Keratinocyte (primary cell): ENCODE data around the gene FYTTD1. TPM values are rescaled to one million over a fixed set of nuclear protein-coding genes. Genes with fewer than 3 reads are reported as not detected.

Experiments used
- DNase-seq: peaks from one replicate; pipeline ENCODE4 v3.0.0-alpha.2; 2011; ENCODE audit warnings: low read depth, missing footprints, low spot score
- FAIRE-seq: peaks from 2 replicates; lab custom pipeline; 2011; peaks lifted over from hg19 to GRCh38; lab: Jason Lieb, UNC
- H2AFZ ChIP-seq: 2 replicates; pipeline ENCODE4 v1.6.0; 2012; ENCODE audit warnings: low read length, control low read depth, inconsistent platforms; ENCODE audit not compliant: control insufficient read depth
- H3K27ac ChIP-seq: 2 replicates; pipeline ENCODE4 v1.5.1; 2011; ENCODE audit warnings: low read length; ENCODE audit not compliant: control insufficient read depth, insufficient read depth
- H3K27me3 ChIP-seq: 3 replicates; pipeline ENCODE4 v1.6.0; 2011; ENCODE audit warnings: low read length; ENCODE audit not compliant: control insufficient read depth, insufficient read depth; ENCODE audit errors: extremely low read depth
- H3K36me3 ChIP-seq, 2 experiments: 2 replicates in 1 of 2; 3 replicates in 1 of 2; pipeline ENCODE4 v1.5.1; 2011; ENCODE audit warnings: low read length in 2 of 2, mild to moderate bottlenecking in 1 of 2; ENCODE audit not compliant: control insufficient read depth in 2 of 2, insufficient read depth in 2 of 2; ENCODE audit errors: extremely low read depth in 1 of 2
- H3K4me1 ChIP-seq: 3 replicates; pipeline ENCODE4 v1.5.1; 2011; ENCODE audit warnings: low read length; ENCODE audit not compliant: control insufficient read depth, insufficient read depth; ENCODE audit errors: extremely low read depth
- H3K4me2 ChIP-seq: 3 replicates; pipeline ENCODE4 v1.6.0; 2011; ENCODE audit warnings: low read depth, low read length; ENCODE audit not compliant: control insufficient read depth, insufficient read depth; ENCODE audit errors: extremely low read depth
- H3K4me3 ChIP-seq, 3 experiments: fragments of 200-600 bp in 1 of 3; sonication (generic) in 1 of 3; 2 replicates in 2 of 3; 3 replicates in 1 of 3; pipeline ENCODE4 v1.5.1; 2011 to 2016; ENCODE audit warnings: low read length in 3 of 3, mild to moderate bottlenecking in 3 of 3, control low read depth in 2 of 3, inconsistent platforms in 1 of 3, low read depth in 1 of 3, mixed read lengths in 1 of 3, mixed run types in 1 of 3, moderate library complexity in 1 of 3; ENCODE audit not compliant: control insufficient read depth in 2 of 3, insufficient read depth in 2 of 3; ENCODE audit errors: extremely low read depth in 1 of 3
- H3K79me2 ChIP-seq: 2 replicates; pipeline ENCODE4 v1.6.0; 2012; ENCODE audit warnings: low read length; ENCODE audit not compliant: control insufficient read depth, insufficient read depth
- H3K9ac ChIP-seq: 3 replicates; pipeline ENCODE4 v1.6.0; 2011; ENCODE audit warnings: low read length; ENCODE audit not compliant: control insufficient read depth, insufficient read depth; ENCODE audit errors: extremely low read depth
- H3K9me1 ChIP-seq: 3 replicates; pipeline ENCODE4 v1.6.0; 2011; ENCODE audit warnings: low read length; ENCODE audit not compliant: control insufficient read depth, insufficient read depth; ENCODE audit errors: extremely low read depth
- H3K9me3 ChIP-seq: 2 replicates; pipeline ENCODE4 v1.5.1; 2012; ENCODE audit warnings: low read depth, low read length; ENCODE audit not compliant: control insufficient read depth
- H4K20me1 ChIP-seq: 3 replicates; pipeline ENCODE4 v1.6.0; 2011; ENCODE audit warnings: low read length; ENCODE audit not compliant: control insufficient read depth, insufficient read depth; ENCODE audit errors: extremely low read depth
- EZH2 ChIP-seq: IDR thresholded peaks from one replicate; pipeline ENCODE4 v1.6.1; 2012; ENCODE audit warnings: inconsistent platforms, mild to moderate bottlenecking, low read length, moderate library complexity
- dilution Hi-C: fragments of 300-500 bp; cut with MboI; formaldehyde crosslinking; loops from one replicate; pipeline ENCODE4 v1.7.0; 2020; ENCODE audit warnings: low sequenced_read_pairs; ENCODE audit not compliant: extremely low pct_ligation_motif_present
- polyA plus RNA-seq, 5 experiments: library from polyadenylated mRNA; depleted of rRNA in 3 of 5; stranded (reverse) in 3 of 5; stranded (forward) in 1 of 5; unstranded in 1 of 5; fragments of >200 nt; gene quantifications; 1 replicate in 1 of 5; 2 replicates in 3 of 5; 3 replicates in 1 of 5; pipeline versions ENCODE4 v1.2.1 to v1.2.3, GENCODE V29; 2011 to 2012; ENCODE audit warnings: missing spikeins in 2 of 5, low read depth in 1 of 5, low replicate concordance in 1 of 5
- TF ChIP-seq, protein P1 (sequence below), 3 experiments: IDR thresholded peaks in 1 of 3; conservative IDR thresholded peaks in 1 of 3; optimal IDR thresholded peaks in 1 of 3; 2 replicates in 2 of 3; 3 replicates in 1 of 3; pipeline versions ENCODE3 to v1.5.1; 2011; ENCODE audit warnings: low read length in 3 of 3, mild to moderate bottlenecking in 3 of 3, moderate library complexity in 2 of 3, control low read depth in 1 of 3, inconsistent platforms in 1 of 3; ENCODE audit not compliant: insufficient read depth in 2 of 3; ENCODE audit errors: extremely low read depth in 1 of 3

The FYTTD1 gene
- polyA plus RNA-seq, 1 donor (not counting 4 experiments of a cell fraction or from before 2014, with no cell fraction given): 48.0 TPM

DNA sequence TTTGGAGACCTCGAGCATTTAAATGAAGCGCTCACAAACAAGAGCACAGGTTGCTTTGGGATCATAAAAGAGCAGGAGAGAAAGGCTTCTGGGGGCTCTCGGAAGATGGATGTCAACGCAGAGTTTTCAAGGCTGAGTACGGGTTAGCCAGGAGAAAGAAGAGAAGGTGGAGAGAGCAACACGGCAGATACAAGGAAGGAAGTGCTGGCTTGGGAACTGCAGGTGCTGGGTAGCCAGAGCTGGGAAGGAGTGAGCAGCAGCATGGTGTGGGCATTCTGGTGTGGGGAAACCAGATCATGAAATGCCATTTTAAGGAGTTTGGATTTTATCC, 12.4 kb upstream of the FYTTD1 start:
- Histone ChIP-seq H3K27ac (peak overlapping the region; percentile 77), H3K4me3 (peak overlapping the region; percentile 64 to 86 (median 81)), H3K9me1 (no peaks in the 10 kb centered on the region), H3K9ac (peak overlapping the region; percentile 79), H4K20me1 (no peaks in the 10 kb centered on the region), H3K36me3 (peaks cover 0 to 6% of the 10 kb centered on the region in 2 experiments), H3K4me1 (peaks cover 20% of the 10 kb centered on the region), H2AFZ (peak overlapping the region; percentile 88), H3K9me3 (no peaks in the 10 kb centered on the region), H3K27me3 (no peaks in the 10 kb centered on the region), H3K79me2 (peaks cover 37% of the 10 kb centered on the region), H3K4me2 (peak overlapping the region; percentile 96)
- no peak for TF ChIP-seq EZH2
- TF ChIP-seq, protein P1, sequence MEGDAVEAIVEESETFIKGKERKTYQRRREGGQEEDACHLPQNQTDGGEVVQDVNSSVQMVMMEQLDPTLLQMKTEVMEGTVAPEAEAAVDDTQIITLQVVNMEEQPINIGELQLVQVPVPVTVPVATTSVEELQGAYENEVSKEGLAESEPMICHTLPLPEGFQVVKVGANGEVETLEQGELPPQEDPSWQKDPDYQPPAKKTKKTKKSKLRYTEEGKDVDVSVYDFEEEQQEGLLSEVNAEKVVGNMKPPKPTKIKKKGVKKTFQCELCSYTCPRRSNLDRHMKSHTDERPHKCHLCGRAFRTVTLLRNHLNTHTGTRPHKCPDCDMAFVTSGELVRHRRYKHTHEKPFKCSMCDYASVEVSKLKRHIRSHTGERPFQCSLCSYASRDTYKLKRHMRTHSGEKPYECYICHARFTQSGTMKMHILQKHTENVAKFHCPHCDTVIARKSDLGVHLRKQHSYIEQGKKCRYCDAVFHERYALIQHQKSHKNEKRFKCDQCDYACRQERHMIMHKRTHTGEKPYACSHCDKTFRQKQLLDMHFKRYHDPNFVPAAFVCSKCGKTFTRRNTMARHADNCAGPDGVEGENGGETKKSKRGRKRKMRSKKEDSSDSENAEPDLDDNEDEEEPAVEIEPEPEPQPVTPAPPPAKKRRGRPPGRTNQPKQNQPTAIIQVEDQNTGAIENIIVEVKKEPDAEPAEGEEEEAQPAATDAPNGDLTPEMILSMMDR (optimal IDR thresholded peaks at IDR 0.05 in 1 of 3, IDR thresholded peaks at IDR 0.05 in 1 of 3, conservative IDR thresholded peaks at IDR 0.05 in 1 of 3; ENCODE audit: extremely low read depth in 1 of 3, insufficient read depth in 2 of 3, low read length in 3 of 3): no peak
- dilution Hi-C loops: no loop called here
- no peak for DNase-seq
- no peak for FAIRE-seq

DNA sequence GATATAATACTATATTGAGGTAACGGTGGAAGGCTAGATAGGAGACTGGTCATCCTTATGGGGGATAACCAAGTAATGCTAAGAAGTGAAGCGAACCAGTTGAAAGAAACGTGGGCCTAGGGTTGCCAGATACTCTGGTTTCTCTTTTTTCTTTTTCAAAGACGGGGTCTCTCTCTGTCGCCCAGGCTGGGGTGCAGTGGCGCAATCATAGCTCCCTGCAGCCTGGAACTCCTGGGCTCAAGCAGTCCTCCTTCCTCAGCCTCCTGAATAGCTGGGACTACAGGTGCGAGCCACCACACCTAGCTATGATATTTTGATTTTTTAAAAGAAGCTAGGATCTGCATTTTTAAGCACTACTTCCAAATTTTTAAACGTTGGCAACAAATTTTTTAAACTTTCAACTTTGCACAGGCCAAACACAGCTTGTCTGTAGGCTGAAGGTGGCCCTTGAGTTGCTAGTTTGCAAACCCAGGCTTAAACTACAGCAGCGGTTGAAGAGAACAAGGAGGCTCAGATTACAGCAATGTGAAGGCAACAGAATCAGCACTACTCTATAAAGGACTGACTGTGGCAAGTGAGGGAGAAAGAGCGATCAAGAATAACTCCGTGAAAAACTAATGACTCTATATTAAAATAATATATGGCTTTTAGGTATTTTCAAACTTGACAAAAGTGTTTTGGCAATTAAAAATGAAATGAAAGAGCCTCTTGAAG, 11.8 kb upstream of the FYTTD1 start:
- Histone ChIP-seq H3K36me3 (peaks cover 0 to 6% of the 10 kb centered on the region in 2 experiments), H3K4me2 (peak overlapping the region; percentile 96), H3K27me3 (no peaks in the 10 kb centered on the region), H3K9me1 (no peaks in the 10 kb centered on the region), H3K9ac (peak overlapping the region; percentile 79), H3K4me1 (peaks cover 20% of the 10 kb centered on the region), H2AFZ (peak overlapping the region; percentile 88), H3K79me2 (peaks cover 32% of the 10 kb centered on the region), H4K20me1 (no peaks in the 10 kb centered on the region), H3K27ac (no peak overlapping the region), H3K4me3 (peak overlapping the region; percentile 64 to 86 (median 81)), H3K9me3 (no peaks in the 10 kb centered on the region)
- dilution Hi-C loops: no loop called here
- no peak for DNase-seq
- FAIRE-seq: no peak
- TF ChIP-seq EZH2: no peak
- TF ChIP-seq, protein P1 (optimal IDR thresholded peaks at IDR 0.05 in 1 of 3, IDR thresholded peaks at IDR 0.05 in 1 of 3, conservative IDR thresholded peaks at IDR 0.05 in 1 of 3; ENCODE audit: extremely low read depth in 1 of 3, insufficient read depth in 2 of 3, low read length in 3 of 3): no peak
